Measurements from ENCODE around the gene A1CF.
"Not testable (repeated sequence)": the region's sequence is repeated elsewhere in the genome, so short reads cannot be mapped to it uniquely, and the experiment has no call there.

DNA sequence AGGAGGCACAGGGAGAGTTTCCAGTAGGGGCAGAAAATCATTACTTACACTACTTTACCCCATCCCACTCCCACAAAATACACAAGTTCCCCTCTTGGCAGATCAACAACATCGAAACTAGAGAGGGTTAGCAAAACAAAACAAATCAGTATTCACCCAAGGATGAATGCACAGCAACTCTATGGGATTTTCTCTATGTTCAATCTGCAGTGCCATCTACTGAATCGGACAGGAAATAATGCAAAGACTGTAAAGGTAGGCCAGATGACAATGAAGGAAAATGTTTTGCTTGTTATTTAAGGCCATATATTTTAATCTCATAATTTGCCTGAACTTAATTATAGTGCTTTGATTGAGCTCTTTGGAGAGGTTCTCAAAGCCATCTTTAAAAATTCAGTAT, 110.6 kb downstream of the A1CF start:
- not testable (repeated sequence) for TF ChIP-seq EZH2phosphoT487 (IDR thresholded peaks at IDR 0.05; ENCODE audit: low read length)
- TF ChIP-seq, protein P1, sequence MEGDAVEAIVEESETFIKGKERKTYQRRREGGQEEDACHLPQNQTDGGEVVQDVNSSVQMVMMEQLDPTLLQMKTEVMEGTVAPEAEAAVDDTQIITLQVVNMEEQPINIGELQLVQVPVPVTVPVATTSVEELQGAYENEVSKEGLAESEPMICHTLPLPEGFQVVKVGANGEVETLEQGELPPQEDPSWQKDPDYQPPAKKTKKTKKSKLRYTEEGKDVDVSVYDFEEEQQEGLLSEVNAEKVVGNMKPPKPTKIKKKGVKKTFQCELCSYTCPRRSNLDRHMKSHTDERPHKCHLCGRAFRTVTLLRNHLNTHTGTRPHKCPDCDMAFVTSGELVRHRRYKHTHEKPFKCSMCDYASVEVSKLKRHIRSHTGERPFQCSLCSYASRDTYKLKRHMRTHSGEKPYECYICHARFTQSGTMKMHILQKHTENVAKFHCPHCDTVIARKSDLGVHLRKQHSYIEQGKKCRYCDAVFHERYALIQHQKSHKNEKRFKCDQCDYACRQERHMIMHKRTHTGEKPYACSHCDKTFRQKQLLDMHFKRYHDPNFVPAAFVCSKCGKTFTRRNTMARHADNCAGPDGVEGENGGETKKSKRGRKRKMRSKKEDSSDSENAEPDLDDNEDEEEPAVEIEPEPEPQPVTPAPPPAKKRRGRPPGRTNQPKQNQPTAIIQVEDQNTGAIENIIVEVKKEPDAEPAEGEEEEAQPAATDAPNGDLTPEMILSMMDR (IDR thresholded peaks at IDR 0.05; ENCODE audit: low read length) = not testable (repeated sequence)
